HCT116 (cell line): Measurements from ENCODE around the gene KCNK6.

Source experiments
- EZH2 ChIP-seq: fragments of 200-600 bp; sonication (generic); IDR thresholded peaks from 2 replicates; pipeline ENCODE4 v1.6.1; 2017; ENCODE audit warnings: antibody characterized with exemption, mixed run types
- FOSL1 ChIP-seq: IDR thresholded peaks from 2 replicates; pipeline ENCODE4 v1.6.1; 2012; ENCODE audit warnings: low read depth
- POLR2A ChIP-seq: IDR thresholded peaks from 2 replicates; pipeline ENCODE4 v1.7.0; 2011; ENCODE audit warnings: borderline replicate concordance; ENCODE audit not compliant: insufficient read depth, insufficient read length; ENCODE audit errors: extremely low read depth
- POLR2AphosphoS5 ChIP-seq: IDR thresholded peaks from 2 replicates; pipeline ENCODE4 v1.6.1; 2011; ENCODE audit warnings: mild to moderate bottlenecking, low read depth, low read length, moderate library complexity
- SIN3A ChIP-seq: IDR thresholded peaks from 2 replicates; pipeline ENCODE4 v1.6.1; 2012; ENCODE audit warnings: low read depth
- SP1 ChIP-seq: IDR thresholded peaks from 2 replicates; pipeline ENCODE4 v1.6.1; 2012; ENCODE audit warnings: low read depth
- YY1 ChIP-seq: IDR thresholded peaks from 2 replicates; pipeline ENCODE4 v1.6.1; 2011; ENCODE audit warnings: low read length, low read depth, moderate library complexity, mild to moderate bottlenecking; ENCODE audit not compliant: insufficient replicate concordance; ENCODE audit errors: extremely low read depth
- TF ChIP-seq, protein P1 (sequence below), 3 experiments: fragments of 200-600 bp in 1 of 3; sonication (generic) in 1 of 3; IDR thresholded peaks in 2 of 3; conservative IDR thresholded peaks in 1 of 3; 2 replicates each; pipeline ENCODE4 v1.5.1; 2012 to 2017; ENCODE audit warnings: low read depth in 2 of 3, low read length in 2 of 3, antibody characterized with exemption in 1 of 3, borderline replicate concordance in 1 of 3, control low read depth in 1 of 3, mild to moderate bottlenecking in 1 of 3, mixed read lengths in 1 of 3, mixed run types in 1 of 3, moderate library complexity in 1 of 3; ENCODE audit not compliant: insufficient read depth in 1 of 3
- TF ChIP-seq, protein P2 (sequence below): IDR thresholded peaks from 2 replicates; pipeline ENCODE4 v1.6.1; 2012
- TF ChIP-seq, protein P3 (sequence below): IDR thresholded peaks from 2 replicates; pipeline ENCODE4 v1.6.1; 2012; ENCODE audit warnings: low read depth

DNA sequence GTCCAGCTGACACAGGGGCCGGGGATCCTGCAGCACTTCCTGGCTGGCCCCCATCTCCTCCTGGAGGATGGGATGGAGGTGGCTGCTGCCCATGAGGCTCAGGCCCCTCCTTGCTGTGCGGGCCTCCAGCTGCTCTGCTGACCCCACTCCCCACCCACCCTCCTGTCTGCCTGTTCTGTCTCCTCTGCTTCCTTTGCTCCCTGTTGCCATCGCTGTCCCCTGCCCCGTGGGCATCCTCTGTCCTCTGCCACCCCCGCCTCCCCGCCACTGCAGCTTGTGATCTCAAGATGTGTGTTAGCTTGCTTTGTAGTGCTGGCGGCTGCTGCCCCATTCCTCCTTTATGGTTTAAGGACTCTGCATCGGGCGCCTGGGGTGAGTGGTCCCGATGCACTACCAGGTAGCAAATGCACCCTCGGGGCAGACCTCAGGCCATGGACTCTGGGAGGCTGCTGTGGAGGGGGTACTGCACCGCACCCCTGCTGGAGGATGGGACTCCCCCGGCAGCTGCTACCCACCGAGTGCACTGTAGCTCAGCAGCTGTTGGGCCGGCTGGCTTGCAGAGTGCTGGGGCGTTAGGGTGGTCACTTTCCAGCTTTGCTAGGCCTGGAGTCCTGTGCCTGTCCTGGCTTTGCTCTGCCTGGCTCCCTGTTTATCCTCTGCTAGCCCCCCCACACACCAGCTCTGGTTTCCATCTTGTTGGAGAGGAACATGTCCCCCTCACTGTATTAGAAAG lies 31.4 kb upstream of the KCNK6 start:
- no peak for TF ChIP-seq POLR2A
- no peak for TF ChIP-seq EZH2
- TF ChIP-seq, protein P1, sequence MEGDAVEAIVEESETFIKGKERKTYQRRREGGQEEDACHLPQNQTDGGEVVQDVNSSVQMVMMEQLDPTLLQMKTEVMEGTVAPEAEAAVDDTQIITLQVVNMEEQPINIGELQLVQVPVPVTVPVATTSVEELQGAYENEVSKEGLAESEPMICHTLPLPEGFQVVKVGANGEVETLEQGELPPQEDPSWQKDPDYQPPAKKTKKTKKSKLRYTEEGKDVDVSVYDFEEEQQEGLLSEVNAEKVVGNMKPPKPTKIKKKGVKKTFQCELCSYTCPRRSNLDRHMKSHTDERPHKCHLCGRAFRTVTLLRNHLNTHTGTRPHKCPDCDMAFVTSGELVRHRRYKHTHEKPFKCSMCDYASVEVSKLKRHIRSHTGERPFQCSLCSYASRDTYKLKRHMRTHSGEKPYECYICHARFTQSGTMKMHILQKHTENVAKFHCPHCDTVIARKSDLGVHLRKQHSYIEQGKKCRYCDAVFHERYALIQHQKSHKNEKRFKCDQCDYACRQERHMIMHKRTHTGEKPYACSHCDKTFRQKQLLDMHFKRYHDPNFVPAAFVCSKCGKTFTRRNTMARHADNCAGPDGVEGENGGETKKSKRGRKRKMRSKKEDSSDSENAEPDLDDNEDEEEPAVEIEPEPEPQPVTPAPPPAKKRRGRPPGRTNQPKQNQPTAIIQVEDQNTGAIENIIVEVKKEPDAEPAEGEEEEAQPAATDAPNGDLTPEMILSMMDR (IDR thresholded peaks at IDR 0.05 in 2 of 3, conservative IDR thresholded peaks at IDR 0.05 in 1 of 3; ENCODE audit: borderline replicate concordance in 1 of 3, insufficient read depth in 1 of 3, low read depth in 2 of 3, low read length in 2 of 3) = no peak
- TF ChIP-seq, protein P2, sequence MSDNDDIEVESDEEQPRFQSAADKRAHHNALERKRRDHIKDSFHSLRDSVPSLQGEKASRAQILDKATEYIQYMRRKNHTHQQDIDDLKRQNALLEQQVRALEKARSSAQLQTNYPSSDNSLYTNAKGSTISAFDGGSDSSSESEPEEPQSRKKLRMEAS = no peak
- no peak for TF ChIP-seq SIN3A
- no peak for TF ChIP-seq FOSL1
- no peak for TF ChIP-seq POLR2AphosphoS5
- TF ChIP-seq, protein P3, sequence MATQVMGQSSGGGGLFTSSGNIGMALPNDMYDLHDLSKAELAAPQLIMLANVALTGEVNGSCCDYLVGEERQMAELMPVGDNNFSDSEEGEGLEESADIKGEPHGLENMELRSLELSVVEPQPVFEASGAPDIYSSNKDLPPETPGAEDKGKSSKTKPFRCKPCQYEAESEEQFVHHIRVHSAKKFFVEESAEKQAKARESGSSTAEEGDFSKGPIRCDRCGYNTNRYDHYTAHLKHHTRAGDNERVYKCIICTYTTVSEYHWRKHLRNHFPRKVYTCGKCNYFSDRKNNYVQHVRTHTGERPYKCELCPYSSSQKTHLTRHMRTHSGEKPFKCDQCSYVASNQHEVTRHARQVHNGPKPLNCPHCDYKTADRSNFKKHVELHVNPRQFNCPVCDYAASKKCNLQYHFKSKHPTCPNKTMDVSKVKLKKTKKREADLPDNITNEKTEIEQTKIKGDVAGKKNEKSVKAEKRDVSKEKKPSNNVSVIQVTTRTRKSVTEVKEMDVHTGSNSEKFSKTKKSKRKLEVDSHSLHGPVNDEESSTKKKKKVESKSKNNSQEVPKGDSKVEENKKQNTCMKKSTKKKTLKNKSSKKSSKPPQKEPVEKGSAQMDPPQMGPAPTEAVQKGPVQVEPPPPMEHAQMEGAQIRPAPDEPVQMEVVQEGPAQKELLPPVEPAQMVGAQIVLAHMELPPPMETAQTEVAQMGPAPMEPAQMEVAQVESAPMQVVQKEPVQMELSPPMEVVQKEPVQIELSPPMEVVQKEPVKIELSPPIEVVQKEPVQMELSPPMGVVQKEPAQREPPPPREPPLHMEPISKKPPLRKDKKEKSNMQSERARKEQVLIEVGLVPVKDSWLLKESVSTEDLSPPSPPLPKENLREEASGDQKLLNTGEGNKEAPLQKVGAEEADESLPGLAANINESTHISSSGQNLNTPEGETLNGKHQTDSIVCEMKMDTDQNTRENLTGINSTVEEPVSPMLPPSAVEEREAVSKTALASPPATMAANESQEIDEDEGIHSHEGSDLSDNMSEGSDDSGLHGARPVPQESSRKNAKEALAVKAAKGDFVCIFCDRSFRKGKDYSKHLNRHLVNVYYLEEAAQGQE = no peak
- no peak for TF ChIP-seq YY1
- TF ChIP-seq SP1 = no peak
